ENCODE measurements around the gene SIRPA.

SIRPA gene

GRCh38 chr20:1934721-1935573 lies 39.7 kb downstream of the SIRPA start:
- DNase-seq (ENCODE audit: low spot score in 2 of 2) (no peak), ATAC-seq (replicated peaks; ENCODE audit: extremely low read depth, poor library complexity, severe bottlenecking) (no peak)
- H3K27me3 Mint-ChIP-seq, result peaks cover 44% of the 10 kb centered on the region
- H3K27ac Mint-ChIP-seq (ENCODE audit: low read depth), result no peak overlapping the region
- H3K4me1 Mint-ChIP-seq, result no peaks in the 10 kb centered on the region
- H3K4me3 Mint-ChIP-seq, result no peak overlapping the region
- H3K36me3 Mint-ChIP-seq (ENCODE audit: insufficient read depth), result no peaks in the 10 kb centered on the region
- no peaks in the 10 kb centered on the region for H3K9me3 Mint-ChIP-seq

GRCh38 chr20:1935696-1936366 lies 40.6 kb downstream of the SIRPA start:
- Mint-ChIP-seq H3K36me3 (ENCODE audit: insufficient read depth) (no peaks in the 10 kb centered on the region), H3K27ac (ENCODE audit: low read depth) (no peak overlapping the region), H3K9me3 (no peaks in the 10 kb centered on the region), H3K4me3 (no peak overlapping the region), H3K4me1 (no peaks in the 10 kb centered on the region), H3K27me3 (peaks cover 47% of the 10 kb centered on the region)
- DNase-seq (ENCODE audit: low spot score in 2 of 2) (no peak), ATAC-seq (replicated peaks; ENCODE audit: extremely low read depth, poor library complexity, severe bottlenecking) (no peak)

GRCh38 chr20:1937316-1937976 lies 42.2 kb downstream of the SIRPA start:
- no peaks in the 10 kb centered on the region for H3K4me1 Mint-ChIP-seq
- no peaks in the 10 kb centered on the region for H3K36me3 Mint-ChIP-seq (ENCODE audit: insufficient read depth)
- no peak overlapping the region for H3K4me3 Mint-ChIP-seq
- no peak overlapping the region for H3K27ac Mint-ChIP-seq (ENCODE audit: low read depth)
- DNase-seq (ENCODE audit: low spot score in 2 of 2) (no peak), ATAC-seq (replicated peaks; ENCODE audit: extremely low read depth, poor library complexity, severe bottlenecking) (no peak)
- H3K27me3 Mint-ChIP-seq, result peaks cover 47% of the 10 kb centered on the region
- H3K9me3 Mint-ChIP-seq, result no peaks in the 10 kb centered on the region

- Mint-ChIP-seq H3K4me3 (no peak overlapping the region), H3K9me3 (no peaks in the 10 kb centered on the region), H3K27ac (ENCODE audit: low read depth) (no peak overlapping the region), H3K4me1 (no peaks in the 10 kb centered on the region), H3K36me3 (ENCODE audit: insufficient read depth) (no peaks in the 10 kb centered on the region), H3K27me3 (peaks cover 49% of the 10 kb centered on the region)
- DNase-seq (ENCODE audit: low spot score in 2 of 2) (no peak), ATAC-seq (replicated peaks; ENCODE audit: extremely low read depth, poor library complexity, severe bottlenecking) (no peak)
These were observed 43.5 kb downstream of the SIRPA start for GRCh38 chr20:1938464-1939269.

- ATAC-seq (replicated peaks; ENCODE audit: extremely low read depth, poor library complexity, severe bottlenecking), result no peak
- H3K27ac Mint-ChIP-seq (ENCODE audit: low read depth), result no peak overlapping the region
These were observed 44.0 kb downstream of the SIRPA start for GRCh38 chr20:1939270-1939595.

GRCh38 chr20:1940581-1940980 lies 45.4 kb downstream of the SIRPA start:
- Mint-ChIP-seq H3K4me1 (no peaks in the 10 kb centered on the region), H3K9me3 (no peaks in the 10 kb centered on the region), H3K27ac (ENCODE audit: low read depth) (no peak overlapping the region), H3K36me3 (ENCODE audit: insufficient read depth) (no peaks in the 10 kb centered on the region), H3K27me3 (peaks cover 66% of the 10 kb centered on the region), H3K4me3 (no peak overlapping the region)
- no peak for DNase-seq (ENCODE audit: low spot score in 2 of 2)
- no peak for ATAC-seq (replicated peaks; ENCODE audit: extremely low read depth, poor library complexity, severe bottlenecking)

More at GRCh38 chr20:1939270-1939595, 44.0 kb downstream of the SIRPA start:
- H3K9me3 Mint-ChIP-seq, result no peaks in the 10 kb centered on the region
- H3K27me3 Mint-ChIP-seq, result peaks cover 55% of the 10 kb centered on the region
- no peaks in the 10 kb centered on the region for H3K4me1 Mint-ChIP-seq
- no peak for DNase-seq (ENCODE audit: low spot score in 2 of 2)
- H3K4me3 Mint-ChIP-seq, result no peak overlapping the region
- H3K36me3 Mint-ChIP-seq (ENCODE audit: insufficient read depth), result no peaks in the 10 kb centered on the region

- no peak for DNase-seq (ENCODE audit: low spot score in 2 of 2)
These were observed 46.0 kb downstream of the SIRPA start for GRCh38 chr20:1941226-1941625.

GRCh38 chr20:1942061-1942460 lies 46.9 kb downstream of the SIRPA start:
- H3K4me1 Mint-ChIP-seq, result no peaks in the 10 kb centered on the region
- DNase-seq (ENCODE audit: low spot score in 2 of 2) (no peak), ATAC-seq (replicated peaks; ENCODE audit: extremely low read depth, poor library complexity, severe bottlenecking) (no peak)
- no peak overlapping the region for H3K4me3 Mint-ChIP-seq
- peaks cover 63% of the 10 kb centered on the region for H3K27me3 Mint-ChIP-seq
- H3K27ac Mint-ChIP-seq (ENCODE audit: low read depth), result no peak overlapping the region
- H3K9me3 Mint-ChIP-seq, result no peaks in the 10 kb centered on the region
- H3K36me3 Mint-ChIP-seq (ENCODE audit: insufficient read depth), result no peaks in the 10 kb centered on the region

More at GRCh38 chr20:1941226-1941625, 46.0 kb downstream of the SIRPA start:
- Mint-ChIP-seq H3K27ac (ENCODE audit: low read depth) (no peak overlapping the region), H3K4me1 (no peaks in the 10 kb centered on the region), H3K9me3 (no peaks in the 10 kb centered on the region), H3K4me3 (no peak overlapping the region), H3K36me3 (ENCODE audit: insufficient read depth) (no peaks in the 10 kb centered on the region), H3K27me3 (peaks cover 63% of the 10 kb centered on the region)
- ATAC-seq (replicated peaks; ENCODE audit: extremely low read depth, poor library complexity, severe bottlenecking), result no peak

GRCh38 chr20:1942486-1943274 lies 47.5 kb downstream of the SIRPA start:
- Mint-ChIP-seq H3K4me1 (no peaks in the 10 kb centered on the region), H3K27ac (ENCODE audit: low read depth) (no peak overlapping the region), H3K9me3 (no peaks in the 10 kb centered on the region), H3K4me3 (no peak overlapping the region), H3K36me3 (ENCODE audit: insufficient read depth) (no peaks in the 10 kb centered on the region), H3K27me3 (peaks cover 66% of the 10 kb centered on the region)
- ATAC-seq (replicated peaks; ENCODE audit: extremely low read depth, poor library complexity, severe bottlenecking), result no peak
- DNase-seq (ENCODE audit: low spot score in 2 of 2), result no peak

- H3K36me3 Mint-ChIP-seq (ENCODE audit: insufficient read depth), result no peaks in the 10 kb centered on the region
- no peak overlapping the region for H3K27ac Mint-ChIP-seq (ENCODE audit: low read depth)
- ATAC-seq (replicated peaks; ENCODE audit: extremely low read depth, poor library complexity, severe bottlenecking) (no peak), DNase-seq (ENCODE audit: low spot score in 2 of 2) (no peak)
- H3K9me3 Mint-ChIP-seq, result no peaks in the 10 kb centered on the region
- no peaks in the 10 kb centered on the region for H3K4me1 Mint-ChIP-seq
- no peak overlapping the region for H3K4me3 Mint-ChIP-seq
- peaks cover 74% of the 10 kb centered on the region for H3K27me3 Mint-ChIP-seq
These were observed 48.2 kb downstream of the SIRPA start for GRCh38 chr20:1943275-1944002.

GRCh38 chr20:1944345-1945091 lies 49.3 kb downstream of the SIRPA start:
- no peaks in the 10 kb centered on the region for H3K9me3 Mint-ChIP-seq
- no peak for ATAC-seq (replicated peaks; ENCODE audit: extremely low read depth, poor library complexity, severe bottlenecking)
- H3K4me3 Mint-ChIP-seq, result no peak overlapping the region
- no peaks in the 10 kb centered on the region for H3K36me3 Mint-ChIP-seq (ENCODE audit: insufficient read depth)
- H3K27me3 Mint-ChIP-seq, result peaks cover 84% of the 10 kb centered on the region
- no peaks in the 10 kb centered on the region for H3K4me1 Mint-ChIP-seq
- H3K27ac Mint-ChIP-seq (ENCODE audit: low read depth), result no peak overlapping the region
- DNase-seq (ENCODE audit: low spot score in 2 of 2), result no peak

Data from central memory CD8-positive, alpha-beta T cell (primary cell).